Activated gamma-delta T cell (primary cell): ENCODE results near the gene SRP14.
A peak's percentile ranks its signal among the peaks of the same experiment; 100 is the strongest.
"Not testable (repeated sequence)": the region's sequence is repeated elsewhere in the genome, so short reads cannot be mapped to it uniquely, and the experiment has no call there.

Experiments
- DNase-seq: peaks from one replicate; lab custom pipeline; 2025; lab: John Stamatoyannopoulos, UW

The SRP14 gene

GRCh38 chr15:40050788-40051470 lies 11.9 kb upstream of the SRP14 start:
- no peak for DNase-seq

GRCh38 chr15:40048926-40049475 lies 10.0 kb upstream of the SRP14 start:
- no peak for DNase-seq

- no peak for DNase-seq
Measured at GRCh38 chr15:40048211-40048792, 9.3 kb upstream of the SRP14 start.

- no peak for DNase-seq
Measured at GRCh38 chr15:40047415-40048210, 8.6 kb upstream of the SRP14 start.

- no peak for DNase-seq
Measured at GRCh38 chr15:40046721-40047414, 7.9 kb upstream of the SRP14 start.

GRCh38 chr15:40045572-40046217 lies 6.7 kb upstream of the SRP14 start:
- no peak for DNase-seq

GRCh38 chr15:40044717-40045571 lies 6.0 kb upstream of the SRP14 start:
- peak; percentile 49 for DNase-seq

- no peak for DNase-seq
Measured at GRCh38 chr15:40043927-40044716, 5.1 kb upstream of the SRP14 start.

GRCh38 chr15:40042791-40043320 lies 3.9 kb upstream of the SRP14 start:
- DNase-seq: no peak

GRCh38 chr15:40040770-40041169 lies 1.8 kb upstream of the SRP14 start:
- DNase-seq: no peak

GRCh38 chr15:40040293-40040635 lies 1.3 kb upstream of the SRP14 start:
- no peak for DNase-seq

- DNase-seq: no peak
Measured at GRCh38 chr15:40038275-40038637, 725 bp downstream of the SRP14 start.

- no peak for DNase-seq
Measured at GRCh38 chr15:40037721-40038120, 1.3 kb downstream of the SRP14 start.

- DNase-seq: not testable (repeated sequence)
Measured at GRCh38 chr15:40035182-40035581, 3.8 kb downstream of the SRP14 start.

GRCh38 chr15:40034186-40034946 lies 4.6 kb downstream of the SRP14 start:
- DNase-seq: no peak

- DNase-seq: no peak
Measured at GRCh38 chr15:40032125-40032839, 6.7 kb downstream of the SRP14 start.

- no peak for DNase-seq
Measured at GRCh38 chr15:40031300-40031699, 7.7 kb downstream of the SRP14 start.
